Uterus (tissue), 4 donors: ENCODE results near the gene CDCA5. TPM values are rescaled to one million over a fixed set of nuclear protein-coding genes. Genes with fewer than 3 reads are reported as not detected.
A peak's percentile ranks its signal among the peaks of the same experiment; 100 is the strongest.

ENCODE experiments used
- DNase-seq, 2 donors: peaks; one replicate each; pipeline ENCODE4 v3.0.0-alpha.2; 2019 to 2020
- H3K27ac ChIP-seq, 2 donors: fragments of 200-600 bp; sonication (generic); 1 replicate in 1 of 2; 2 replicates in 1 of 2; pipeline ENCODE4 v1.5.1; 2016 to 2018
- H3K27me3 ChIP-seq, 2 donors: fragments of 200-600 bp; sonication (generic); one replicate each; pipeline ENCODE4 v1.5.1; 2018 to 2019; ENCODE audit warnings: control low read depth in 1 of 2
- H3K36me3 ChIP-seq, 2 donors: fragments of 200-600 bp; sonication (generic); one replicate each; pipeline ENCODE4 v1.5.1; 2019; ENCODE audit warnings: control low read depth in 1 of 2
- H3K4me1 ChIP-seq, 2 donors: fragments of 200-600 bp; sonication (generic); one replicate each; pipeline ENCODE4 v1.5.1; 2018 to 2019; ENCODE audit warnings: control low read depth in 1 of 2
- H3K4me3 ChIP-seq, 2 donors: fragments of 200-600 bp; sonication (generic); 1 replicate in 1 of 2; 2 replicates in 1 of 2; pipeline ENCODE4 v1.5.1; 2018 to 2019; ENCODE audit warnings: mild to moderate bottlenecking in 1 of 2
- H3K9me3 ChIP-seq, 2 donors: fragments of 200-600 bp; sonication (generic); one replicate each; pipeline ENCODE4 v1.5.1; 2019; ENCODE audit warnings: control low read depth in 1 of 2
- POLR2A ChIP-seq, 2 donors: fragments of 450-650 bp; IDR thresholded peaks; one replicate each; pipeline ENCODE4 v1.6.1; 2016; ENCODE audit warnings: antibody characterized with exemption in 2 of 2, mild to moderate bottlenecking in 1 of 2, moderate library complexity in 1 of 2
- intact Hi-C: fragments of 100-400 bp; cut with DNase I; formaldehyde crosslinking; loops from one replicate; pipeline ENCODE4 v1.15.1; 2023; ENCODE audit warnings: low total_unique reads
- total RNA-seq, 4 donors: library from RNA; depleted of rRNA in 3 of 4; stranded (reverse); fragments of >200 nt in 3 of 4; gene quantifications; one replicate each; pipeline versions ENCODE4 v1.1.0 to v1.2.4, GENCODE V29; 2014 to 2023
- TF ChIP-seq, protein P1 (sequence below), 4 experiments: fragments of 200-600 bp in 2 of 4; fragments of 450-650 bp in 2 of 4; sonication (generic) in 2 of 4; IDR thresholded peaks; one replicate each; pipeline ENCODE4 v1.5.1; 2016 to 2019; ENCODE audit warnings: antibody characterized with exemption in 4 of 4, mild to moderate bottlenecking in 2 of 4, moderate library complexity in 1 of 4
- donor health status: DM: yes; HTN: yes; CAD: no.

CDCA5 gene
- total RNA-seq, 4 donors from 2014 or later: 0.30 to 7.1 (median 0.77) TPM; not detected in 1

DNA sequence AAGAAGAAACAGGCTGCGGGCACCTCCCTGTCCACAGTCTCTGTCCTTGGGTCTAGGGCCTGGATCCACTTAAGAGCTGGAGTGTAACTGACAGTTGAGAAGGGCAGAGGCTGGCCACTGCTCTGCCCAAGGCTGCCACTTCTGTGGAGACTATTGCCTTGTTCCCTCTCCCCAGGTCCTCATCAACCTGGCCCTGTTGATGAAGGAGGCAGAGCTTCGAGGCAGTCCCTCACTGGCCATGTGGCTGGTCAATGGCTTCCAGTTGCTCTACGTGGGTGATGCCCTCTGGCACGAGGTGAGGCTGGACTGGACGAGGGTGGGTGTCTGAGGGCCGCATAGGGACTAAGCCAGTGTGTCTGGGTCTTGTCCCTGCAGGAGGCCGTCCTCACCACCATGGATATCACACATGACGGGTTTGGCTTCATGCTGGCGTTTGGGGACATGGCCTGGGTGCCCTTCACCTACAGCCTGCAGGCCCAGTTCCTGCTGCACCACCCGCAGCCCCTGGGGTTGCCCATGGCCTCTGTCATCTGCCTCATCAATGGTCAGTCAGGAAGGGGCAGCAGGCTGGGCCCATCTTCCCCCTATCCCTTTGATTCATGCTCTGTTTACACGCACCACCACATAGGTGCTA, 30.8 kb upstream of the CDCA5 start:
- no peak overlapping the region for H3K4me3 ChIP-seq
- intact Hi-C loops: no loop called here
- no peak for TF ChIP-seq POLR2A (IDR thresholded peaks at IDR 0.05)
- TF ChIP-seq, protein P1, sequence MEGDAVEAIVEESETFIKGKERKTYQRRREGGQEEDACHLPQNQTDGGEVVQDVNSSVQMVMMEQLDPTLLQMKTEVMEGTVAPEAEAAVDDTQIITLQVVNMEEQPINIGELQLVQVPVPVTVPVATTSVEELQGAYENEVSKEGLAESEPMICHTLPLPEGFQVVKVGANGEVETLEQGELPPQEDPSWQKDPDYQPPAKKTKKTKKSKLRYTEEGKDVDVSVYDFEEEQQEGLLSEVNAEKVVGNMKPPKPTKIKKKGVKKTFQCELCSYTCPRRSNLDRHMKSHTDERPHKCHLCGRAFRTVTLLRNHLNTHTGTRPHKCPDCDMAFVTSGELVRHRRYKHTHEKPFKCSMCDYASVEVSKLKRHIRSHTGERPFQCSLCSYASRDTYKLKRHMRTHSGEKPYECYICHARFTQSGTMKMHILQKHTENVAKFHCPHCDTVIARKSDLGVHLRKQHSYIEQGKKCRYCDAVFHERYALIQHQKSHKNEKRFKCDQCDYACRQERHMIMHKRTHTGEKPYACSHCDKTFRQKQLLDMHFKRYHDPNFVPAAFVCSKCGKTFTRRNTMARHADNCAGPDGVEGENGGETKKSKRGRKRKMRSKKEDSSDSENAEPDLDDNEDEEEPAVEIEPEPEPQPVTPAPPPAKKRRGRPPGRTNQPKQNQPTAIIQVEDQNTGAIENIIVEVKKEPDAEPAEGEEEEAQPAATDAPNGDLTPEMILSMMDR (IDR thresholded peaks at IDR 0.05): no peak
- H3K4me1 ChIP-seq: peaks cover 6 to 26% of the 10 kb centered on the region in 2 donors
- no peaks in the 10 kb centered on the region for H3K27me3 ChIP-seq
- DNase-seq: no peak
- no peaks in the 10 kb centered on the region for H3K9me3 ChIP-seq
- no peak overlapping the region for H3K27ac ChIP-seq
- no peaks in the 10 kb centered on the region for H3K36me3 ChIP-seq

DNA sequence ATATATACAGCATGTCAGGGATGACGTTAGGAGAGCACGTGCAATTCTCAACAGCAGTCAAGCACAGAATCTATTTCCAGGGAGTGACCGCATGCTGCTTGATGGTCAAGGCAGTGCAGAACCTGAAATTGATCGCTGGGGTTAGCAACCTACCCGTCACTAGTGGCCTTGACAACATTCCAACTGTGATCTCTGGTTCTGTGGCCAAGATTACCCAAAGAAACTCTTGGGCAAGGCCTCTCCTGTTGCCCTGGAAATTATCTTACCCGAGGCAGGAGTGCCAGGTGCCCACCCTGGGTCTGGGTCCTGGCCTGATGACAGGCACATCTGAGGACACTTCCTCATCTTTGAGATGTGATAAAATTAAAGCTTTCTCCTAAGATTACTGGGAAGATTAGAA, 30.0 kb upstream of the CDCA5 start:
- H3K27ac ChIP-seq: no peak overlapping the region
- no peaks in the 10 kb centered on the region for H3K36me3 ChIP-seq
- no peaks in the 10 kb centered on the region for H3K9me3 ChIP-seq
- peaks cover 6 to 26% of the 10 kb centered on the region in 2 donors for H3K4me1 ChIP-seq
- H3K27me3 ChIP-seq: no peaks in the 10 kb centered on the region
- TF ChIP-seq, protein P1 (IDR thresholded peaks at IDR 0.05): no peak
- no peak for TF ChIP-seq POLR2A (IDR thresholded peaks at IDR 0.05)
- DNase-seq: no peak
- intact Hi-C loops: no loop called here
- H3K4me3 ChIP-seq: no peak overlapping the region

DNA sequence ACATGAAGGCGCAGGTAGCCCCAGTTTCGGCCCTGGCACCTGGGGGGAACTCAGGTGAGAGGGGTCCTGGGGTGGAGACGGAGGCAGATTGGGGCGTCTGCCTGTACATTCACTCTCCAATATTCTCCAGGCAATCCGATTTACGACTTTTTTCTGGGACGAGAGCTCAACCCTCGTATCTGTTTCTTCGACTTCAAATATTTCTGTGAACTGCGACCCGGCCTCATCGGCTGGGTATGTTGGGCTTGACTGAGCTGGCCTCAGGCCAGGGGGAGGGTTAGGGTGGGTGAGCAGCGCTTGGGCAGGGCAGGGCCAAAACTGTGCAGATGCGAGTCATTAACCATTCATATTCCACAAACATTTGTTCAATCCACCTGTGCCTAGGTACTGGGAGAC, 29.5 kb upstream of the CDCA5 start:
- Histone ChIP-seq H3K27me3 (no peaks in the 10 kb centered on the region), H3K27ac (no peak overlapping the region), H3K4me3 (peak overlapping the region in 1 of 2 donors; percentile 57), H3K36me3 (no peaks in the 10 kb centered on the region), H3K9me3 (no peaks in the 10 kb centered on the region), H3K4me1 (peaks cover 6 to 26% of the 10 kb centered on the region in 2 donors)
- TF ChIP-seq, protein P1 (IDR thresholded peaks at IDR 0.05): no peak
- TF ChIP-seq POLR2A (IDR thresholded peaks at IDR 0.05): no peak
- DNase-seq: peak in 1 of 2 donors; percentile 25
- intact Hi-C loops: no loop called here

DNA sequence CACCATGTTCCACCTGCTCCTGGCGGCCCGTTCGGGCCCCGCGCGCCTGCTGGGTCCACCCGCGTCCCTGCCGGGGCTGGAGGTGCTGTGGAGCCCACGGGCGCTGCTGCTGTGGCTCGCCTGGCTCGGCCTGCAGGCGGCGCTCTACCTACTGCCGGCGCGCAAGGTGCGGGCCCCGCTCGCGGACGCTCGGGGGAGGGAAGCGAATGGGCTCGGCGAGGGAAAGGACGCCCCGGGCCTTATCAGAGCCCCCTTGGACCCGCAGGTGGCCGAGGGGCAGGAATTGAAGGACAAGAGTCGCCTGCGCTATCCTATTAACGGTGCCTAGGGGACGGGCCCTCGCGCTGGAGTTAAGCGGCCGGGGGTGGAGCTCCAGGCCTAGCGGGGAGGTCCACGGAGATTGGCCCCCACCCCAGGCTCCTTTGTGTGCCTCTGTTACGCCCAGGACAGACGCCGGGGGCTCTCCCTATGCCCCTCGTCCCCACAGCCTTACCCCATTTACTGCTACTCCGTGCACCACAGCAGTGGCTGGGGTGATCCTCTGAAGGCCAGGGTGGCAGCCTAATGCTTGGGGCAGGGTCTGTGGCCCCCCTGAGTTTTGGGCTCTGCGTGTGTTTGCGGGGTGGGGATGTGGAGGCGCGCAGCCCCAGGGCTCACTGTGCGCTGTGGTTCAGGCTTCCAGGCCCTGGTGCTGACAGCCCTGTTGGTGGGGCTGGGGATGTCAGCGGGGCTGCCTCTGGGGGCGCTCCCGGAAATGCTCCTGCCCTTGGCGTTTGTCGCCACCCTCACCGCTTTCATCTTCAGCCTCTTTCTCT, 28.9 kb upstream of the CDCA5 start:
- DNase-seq: peak; percentile 41 to 46
- H3K4me3 ChIP-seq: peak overlapping the region; percentile 22 to 57
- H3K27me3 ChIP-seq: no peaks in the 10 kb centered on the region
- peak overlapping the region in 1 of 2 donors; percentile 68 for H3K27ac ChIP-seq
- H3K4me1 ChIP-seq: peaks cover 3 to 26% of the 10 kb centered on the region in 2 donors
- TF ChIP-seq, protein P1 (IDR thresholded peaks at IDR 0.05): peak; percentile 36 to 85 (median 73)
- TF ChIP-seq POLR2A (IDR thresholded peaks at IDR 0.05): peak in 1 of 2 donors; percentile 16
- no peaks in the 10 kb centered on the region for H3K36me3 ChIP-seq
- intact Hi-C loops: no loop called here
- no peaks in the 10 kb centered on the region for H3K9me3 ChIP-seq
